H1 (cell line): ENCODE results near the gene BCAP31. TPM values are rescaled to one million over a fixed set of nuclear protein-coding genes. Genes with fewer than 3 reads are reported as not detected.

Experiments
- ASH2L ChIP-seq: fragments of 200-600, 300-600 bp; sonication (generic); IDR thresholded peaks from one replicate; pipeline ENCODE4 v1.7.1; 2017; ENCODE audit warnings: low read length
- CHD2 ChIP-seq: IDR thresholded peaks from 2 replicates; pipeline ENCODE4 v1.6.1; 2012; ENCODE audit warnings: low read length, improper control_type of control experiment
- CHD7 ChIP-seq: fragments of 300-600 bp; sonication (generic); IDR thresholded peaks from 2 replicates; pipeline ENCODE4 v1.7.1; 2012; ENCODE audit warnings: low read length, moderate library complexity, mild to moderate bottlenecking, inconsistent platforms; ENCODE audit not compliant: insufficient replicate concordance
- JUN ChIP-seq: IDR thresholded peaks from 2 replicates; pipeline ENCODE4 v1.6.1; 2011; ENCODE audit warnings: low read depth, mild to moderate bottlenecking, improper control_type of control experiment, low read length
- NANOG ChIP-seq: IDR thresholded peaks from 2 replicates; pipeline ENCODE4 v1.6.1; 2011; ENCODE audit warnings: low read length, low read depth, mild to moderate bottlenecking, inconsistent platforms; ENCODE audit not compliant: insufficient read depth, poor library complexity, severe bottlenecking
- RAD21 ChIP-seq, 2 experiments: IDR thresholded peaks in 1 of 2; conservative IDR thresholded peaks in 1 of 2; 2 replicates each; pipeline ENCODE4 v1.6.1; 2011; ENCODE audit warnings: low read depth in 2 of 2, low read length in 2 of 2, improper control_type of control experiment in 1 of 2, inconsistent platforms in 1 of 2, mild to moderate bottlenecking in 1 of 2, moderate library complexity in 1 of 2
- TCF12 ChIP-seq: IDR thresholded peaks from 2 replicates; pipeline ENCODE4 v1.6.1; 2011; ENCODE audit warnings: low read depth, mild to moderate bottlenecking, low read length
- YY1 ChIP-seq: IDR thresholded peaks from 2 replicates; pipeline ENCODE4 v1.6.1; 2011; ENCODE audit warnings: low read depth, mild to moderate bottlenecking, low read length
- polyA plus RNA-seq, 7 experiments: library from polyadenylated mRNA; depleted of rRNA in 3 of 7; stranded (reverse) in 5 of 7; unstranded in 2 of 7; fragments of >200 nt in 5 of 7; fragments of 200-250 nt in 2 of 7; gene quantifications; 1 replicate in 5 of 7; 2 replicates in 1 of 7; 4 replicates in 1 of 7; pipeline versions ENCODE4 v1.2.1 to v1.2.3, GENCODE V29; 2011 to 2013; ENCODE audit warnings: missing spikeins in 2 of 7, mixed read lengths in 2 of 7
- total RNA-seq: library from RNA; stranded (reverse); fragmentation: NEBNext Ultra II Directional; extraction: Animal tissue kit (Norgen Biotek cat#: 25700); gene quantifications from 2 replicates; pipeline ENCODE4 v1.2.1, GENCODE V29; 2021

The BCAP31 gene
- total and polyA plus RNA-seq, 2 of the 8 experiments (the other 6 are each of a cell fraction or from before 2014, with no cell fraction given) = 136 to 159 TPM

- TF ChIP-seq JUN (no peak), RAD21 (IDR thresholded peaks at IDR 0.05 in 1 of 2, conservative IDR thresholded peaks at IDR 0.05 in 1 of 2; ENCODE audit: low read depth in 2 of 2, low read length in 2 of 2) (no peak), CHD7 (no peak), ASH2L (no peak), TCF12 (no peak), NANOG (no peak), YY1 (no peak), CHD2 (no peak)
Measured at GRCh38 chrX:153670748-153671588, 53.2 kb downstream of the BCAP31 start (continued).
